ENCODE measurements around the gene GGCX.

Gene GGCX

DNA sequence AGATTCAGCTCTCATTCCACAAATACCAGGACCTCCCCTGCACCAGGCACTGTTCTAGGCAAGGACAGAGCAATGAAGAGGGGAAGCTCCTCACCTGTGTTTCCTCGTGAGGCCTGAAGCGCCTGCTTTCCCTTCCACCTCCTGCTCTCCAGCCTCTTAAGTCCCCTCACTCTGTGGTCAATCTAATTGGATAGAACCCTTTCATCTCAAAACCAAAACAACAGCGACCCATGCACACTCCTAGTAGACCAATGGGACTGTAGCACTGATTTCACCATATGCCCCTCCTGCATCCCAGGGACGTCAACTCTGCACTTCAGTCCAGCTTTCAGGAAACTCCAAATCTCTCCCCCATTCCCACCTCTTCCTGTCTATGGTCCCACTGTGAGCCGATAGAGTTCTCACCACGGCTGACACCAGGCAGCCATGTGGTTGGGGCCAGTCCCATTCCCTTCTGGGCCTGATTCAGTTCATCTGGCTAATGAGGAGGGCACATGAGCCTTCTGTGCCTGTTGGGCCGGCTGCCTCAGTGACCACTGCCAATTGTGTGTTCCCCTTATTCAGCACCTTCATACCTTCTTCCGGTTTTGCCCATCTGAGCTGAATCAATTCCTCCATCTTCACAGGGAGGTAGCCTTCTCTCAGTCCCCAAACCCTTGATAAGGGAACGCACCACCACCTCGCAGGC is 55.6 kb downstream of the GGCX start:
- DNase-seq (ENCODE audit: extremely low spot score) = no peak
- POLR2A ChIA-PET = interaction anchor here (1.0 kb wide), 1 partner anchor 33 kb away, joined by 4 read pairs; the partner anchor contains the start of gene MAT2A
- CTCF ChIA-PET = interaction anchor here (1.1 to 1.7 kb wide), 3 partner anchors 10 to 27 kb away, joined by 3 to 5 read pairs (median 3); no protein-coding TSS in a partner anchor
- TF ChIP-seq, protein P1, sequence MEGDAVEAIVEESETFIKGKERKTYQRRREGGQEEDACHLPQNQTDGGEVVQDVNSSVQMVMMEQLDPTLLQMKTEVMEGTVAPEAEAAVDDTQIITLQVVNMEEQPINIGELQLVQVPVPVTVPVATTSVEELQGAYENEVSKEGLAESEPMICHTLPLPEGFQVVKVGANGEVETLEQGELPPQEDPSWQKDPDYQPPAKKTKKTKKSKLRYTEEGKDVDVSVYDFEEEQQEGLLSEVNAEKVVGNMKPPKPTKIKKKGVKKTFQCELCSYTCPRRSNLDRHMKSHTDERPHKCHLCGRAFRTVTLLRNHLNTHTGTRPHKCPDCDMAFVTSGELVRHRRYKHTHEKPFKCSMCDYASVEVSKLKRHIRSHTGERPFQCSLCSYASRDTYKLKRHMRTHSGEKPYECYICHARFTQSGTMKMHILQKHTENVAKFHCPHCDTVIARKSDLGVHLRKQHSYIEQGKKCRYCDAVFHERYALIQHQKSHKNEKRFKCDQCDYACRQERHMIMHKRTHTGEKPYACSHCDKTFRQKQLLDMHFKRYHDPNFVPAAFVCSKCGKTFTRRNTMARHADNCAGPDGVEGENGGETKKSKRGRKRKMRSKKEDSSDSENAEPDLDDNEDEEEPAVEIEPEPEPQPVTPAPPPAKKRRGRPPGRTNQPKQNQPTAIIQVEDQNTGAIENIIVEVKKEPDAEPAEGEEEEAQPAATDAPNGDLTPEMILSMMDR (IDR thresholded peaks at IDR 0.05; ENCODE audit: control extremely low read depth, extremely low read depth, low read depth, missing control alignments) = no peak

DNA sequence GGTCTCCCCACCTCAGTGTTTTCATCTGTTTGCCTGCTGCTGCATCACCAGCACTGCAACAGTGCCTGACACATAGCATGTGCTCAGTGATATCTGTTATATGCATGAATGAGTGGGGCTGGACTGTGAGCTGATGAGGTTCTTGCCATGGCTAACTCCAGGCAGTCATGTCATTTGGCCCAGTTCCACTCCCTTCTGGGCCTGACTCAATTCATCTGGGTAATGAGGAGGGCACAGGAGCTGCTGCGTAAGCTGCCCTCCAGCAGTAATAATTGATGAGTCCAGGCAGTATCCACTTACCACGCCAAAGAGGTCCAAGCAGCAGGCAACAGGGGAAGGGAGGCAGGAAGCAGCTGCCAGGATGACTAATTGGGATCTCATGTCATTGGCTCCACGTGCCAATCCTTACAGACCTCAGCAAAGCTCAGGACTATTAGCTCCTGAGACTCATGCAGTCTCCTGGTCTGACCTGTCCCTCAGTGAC is 56.5 kb downstream of the GGCX start:
- no peak for DNase-seq (ENCODE audit: extremely low spot score)
- TF ChIP-seq, protein P1 (IDR thresholded peaks at IDR 0.05; ENCODE audit: control extremely low read depth, extremely low read depth, low read depth, missing control alignments) = no peak
- POLR2A ChIA-PET = interaction anchor here (1.0 kb wide), 1 partner anchor 34 kb away, joined by 4 read pairs; the partner anchor contains the start of gene MAT2A
- CTCF ChIA-PET = interaction anchor here (1.1 to 1.7 kb wide), 2 partner anchors 9 to 14 kb away, joined by 3 to 5 read pairs; no protein-coding TSS in a partner anchor

DNA sequence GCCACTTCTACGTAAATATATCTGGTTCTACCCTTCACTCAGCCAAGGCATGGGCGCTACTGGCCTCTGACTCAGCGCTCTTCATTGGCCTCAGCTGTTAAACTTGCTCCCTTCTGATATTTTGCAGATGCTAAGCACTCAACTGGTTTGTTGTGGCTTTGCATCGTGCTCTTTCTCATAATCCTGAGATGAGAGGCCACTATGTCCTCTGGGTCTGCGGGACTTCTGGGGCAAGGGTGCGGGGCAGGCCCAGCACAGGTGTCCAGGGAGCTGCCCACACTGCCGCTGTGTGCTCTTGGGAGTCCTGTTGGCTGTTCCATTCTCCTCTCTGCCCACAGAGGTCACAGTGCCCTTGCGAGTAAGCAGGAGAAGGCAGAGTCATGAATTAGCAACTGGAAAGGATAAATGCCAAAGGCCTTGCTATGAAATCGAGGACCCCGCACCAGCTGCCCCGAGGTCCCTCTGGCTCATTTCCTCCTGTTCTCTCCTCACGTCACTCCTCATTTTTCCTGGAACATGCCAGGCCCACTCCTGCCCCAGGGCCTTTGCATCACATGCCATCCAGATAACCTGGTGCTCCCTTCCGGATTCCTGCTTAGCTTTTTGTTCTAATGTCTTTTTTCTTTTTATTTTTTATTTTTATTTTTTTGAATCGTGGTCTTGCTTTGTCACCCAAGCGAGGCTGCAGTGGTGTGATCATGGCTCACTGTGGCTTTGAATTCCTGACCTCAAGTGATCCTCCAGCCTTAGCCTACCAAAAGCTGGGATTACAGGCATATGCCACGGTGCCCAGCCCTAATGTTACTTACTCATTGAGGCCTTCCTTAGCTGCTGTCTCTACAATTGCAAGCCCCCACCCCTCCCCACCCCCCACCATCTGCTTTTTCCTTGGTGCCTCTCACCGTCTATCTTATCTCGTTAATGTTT is 57.2 kb downstream of the GGCX start:
- TF ChIP-seq, protein P1 (IDR thresholded peaks at IDR 0.05; ENCODE audit: control extremely low read depth, extremely low read depth, low read depth, missing control alignments) = no peak
- ChIA-PET CTCF (interaction anchor here (0.6 to 1.7 kb wide), 2 partner anchors 8 to 15 kb away, joined by 3 to 5 read pairs; no protein-coding TSS in a partner anchor), POLR2A (no interaction called here)
- DNase-seq (ENCODE audit: extremely low spot score) = no peak

DNA sequence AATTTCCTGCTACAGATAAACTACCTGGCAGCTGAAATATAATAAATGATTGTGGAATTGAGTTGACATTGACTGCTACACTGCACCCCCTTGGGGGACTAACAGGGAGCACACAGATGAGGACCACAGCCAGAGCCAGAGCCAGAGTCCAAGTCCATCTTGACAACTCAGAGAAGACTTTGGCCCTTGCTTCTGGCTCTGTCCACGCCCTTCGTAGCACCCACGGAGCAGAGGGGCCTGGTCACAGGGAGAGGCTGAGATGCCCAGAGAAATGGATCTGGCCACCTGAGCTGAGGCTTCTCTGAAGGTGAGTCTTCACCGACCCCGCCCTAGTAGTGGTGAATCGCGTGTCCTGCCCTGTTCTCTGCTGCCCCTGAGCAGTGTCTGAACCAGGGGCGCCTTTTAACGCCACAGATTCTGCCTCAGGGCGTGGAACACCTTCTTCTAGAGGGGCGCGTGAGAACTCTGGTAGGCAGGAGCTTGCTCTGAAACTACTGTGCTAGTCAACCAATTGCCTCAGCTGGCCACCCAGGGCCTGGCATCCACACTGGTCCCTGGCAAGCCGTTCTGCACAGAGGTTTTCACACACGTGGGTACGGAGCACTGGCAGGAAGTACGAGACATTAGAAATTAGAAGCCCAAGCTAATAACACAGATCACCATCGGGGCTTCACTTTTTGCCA is 58.0 kb downstream of the GGCX start:
- no peak for DNase-seq (ENCODE audit: extremely low spot score)
- POLR2A ChIA-PET = no interaction called here
- CTCF ChIA-PET = interaction anchor here (0.6 kb wide), 1 partner anchor 16 kb away, joined by 3 read pairs; no protein-coding TSS in a partner anchor
- TF ChIP-seq, protein P1 (IDR thresholded peaks at IDR 0.05; ENCODE audit: control extremely low read depth, extremely low read depth, low read depth, missing control alignments) = no peak

DNA sequence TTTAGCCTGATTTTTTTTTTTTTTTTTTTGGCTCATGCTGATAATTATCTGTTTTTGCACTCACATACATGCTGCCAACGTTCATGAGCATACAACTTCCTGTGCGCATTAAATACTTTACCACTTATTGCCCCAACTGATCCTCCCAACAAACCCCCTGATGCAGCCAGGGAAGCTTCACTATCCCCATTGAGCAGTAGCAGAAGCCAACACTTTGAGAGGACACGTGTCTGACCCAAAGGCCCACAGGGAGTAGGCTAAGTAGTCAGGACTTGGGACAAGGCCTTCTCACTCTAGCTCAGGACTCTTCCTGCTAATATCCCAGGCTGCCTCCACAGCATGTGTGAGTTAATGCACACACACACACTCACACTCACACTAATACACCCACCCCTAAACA is 58.6 kb downstream of the GGCX start:
- DNase-seq (ENCODE audit: extremely low spot score) = no peak
- CTCF ChIA-PET = no interaction called here
- TF ChIP-seq, protein P1 (IDR thresholded peaks at IDR 0.05; ENCODE audit: control extremely low read depth, extremely low read depth, low read depth, missing control alignments) = no peak
- POLR2A ChIA-PET = no interaction called here

Measured in GM10248 (cell line).